ENCODE measurements around the gene FARP2. TPM values are rescaled to one million over a fixed set of nuclear protein-coding genes. Genes with fewer than 3 reads are reported as not detected.

Gene FARP2
- total and polyA plus RNA-seq, 2 of the 13 experiments (the other 11 are each of a cell fraction or from before 2014, with no cell fraction given): 28.0 to 45.4 TPM

DNA sequence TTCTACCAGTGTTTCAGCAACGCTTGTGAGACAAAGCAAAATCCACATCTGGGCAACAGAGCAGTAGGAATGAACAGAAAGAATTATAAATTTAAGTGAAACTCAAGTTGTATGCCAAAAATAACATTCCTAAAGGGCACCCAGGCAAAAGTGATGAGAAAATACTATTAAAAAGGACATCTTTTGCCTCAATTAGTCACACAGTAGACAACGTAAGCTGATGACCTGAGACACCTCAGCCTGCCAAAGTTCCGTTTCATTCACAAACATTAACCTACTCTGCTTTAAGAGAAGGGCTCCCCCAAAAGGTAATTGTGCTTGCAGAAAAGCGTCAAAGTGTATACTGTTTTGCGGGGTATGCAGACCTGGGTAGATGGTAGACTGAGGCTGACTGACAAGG, 47.8 kb upstream of the FARP2 start:
- H3K27me3 ChIP-seq (ENCODE audit: control insufficient read depth in 1 of 2, insufficient read depth in 2 of 2, low read length in 2 of 2): no peaks in the 10 kb centered on the region
- peaks cover 0 to 5% of the 10 kb centered on the region in 2 experiments; a peak in 4 of 5 replicates for H3K36me3 ChIP-seq (replicated peaks in 1 of 2; ENCODE audit: control insufficient read depth in 1 of 2, insufficient read depth in 2 of 2, low read length in 2 of 2)
- no peak for TF ChIP-seq NFE2L2 (IDR thresholded peaks at IDR 0.05; ENCODE audit: low read length)
- TF ChIP-seq RCOR2 (CRISPR knock-in tag; IDR thresholded peaks at IDR 0.05): no peak
- TF ChIP-seq ZNF337 (CRISPR knock-in tag; IDR thresholded peaks at IDR 0.05; ENCODE audit: borderline replicate concordance, low read depth): no peak
- TF ChIP-seq ZFAT (CRISPR knock-in tag; conservative IDR thresholded peaks at IDR 0.05): no peak
- TF ChIP-seq CBX5 (CRISPR knock-in tag; IDR thresholded peaks at IDR 0.05; ENCODE audit: borderline replicate concordance): no peak
- TF ChIP-seq ZNF678 (CRISPR knock-in tag; IDR thresholded peaks at IDR 0.05): no peak
- TF ChIP-seq, protein P1, sequence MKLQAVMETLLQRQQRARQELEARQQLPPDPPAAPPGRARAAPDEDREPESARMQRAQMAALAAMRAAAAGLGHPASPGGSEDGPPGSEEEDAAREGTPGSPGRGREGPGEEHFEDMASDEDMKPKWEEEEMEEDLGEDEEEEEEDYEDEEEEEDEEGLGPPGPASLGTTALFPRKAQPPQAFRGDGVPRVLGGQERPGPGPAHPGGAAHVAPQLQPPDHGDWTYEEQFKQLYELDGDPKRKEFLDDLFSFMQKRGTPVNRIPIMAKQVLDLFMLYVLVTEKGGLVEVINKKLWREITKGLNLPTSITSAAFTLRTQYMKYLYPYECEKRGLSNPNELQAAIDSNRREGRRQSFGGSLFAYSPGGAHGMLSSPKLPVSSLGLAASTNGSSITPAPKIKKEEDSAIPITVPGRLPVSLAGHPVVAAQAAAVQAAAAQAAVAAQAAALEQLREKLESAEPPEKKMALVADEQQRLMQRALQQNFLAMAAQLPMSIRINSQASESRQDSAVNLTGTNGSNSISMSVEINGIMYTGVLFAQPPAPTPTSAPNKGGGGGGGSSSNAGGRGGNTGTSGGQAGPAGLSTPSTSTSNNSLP (IDR thresholded peaks at IDR 0.05; ENCODE audit: low read depth, low read length): no peak
- no peak for TF ChIP-seq RAD21 (CRISPR knock-in tag; IDR thresholded peaks at IDR 0.05)
- no peak for TF ChIP-seq JUND (CRISPR knock-in tag; IDR thresholded peaks at IDR 0.05)
- TF ChIP-seq PHB2 (IDR thresholded peaks at IDR 0.05; ENCODE audit: partially characterized antibody): no peak
- TF ChIP-seq ZNF18 (CRISPR knock-in tag; IDR thresholded peaks at IDR 0.05; ENCODE audit: insufficient replicate concordance): no peak
- TF ChIP-seq KLF12 (CRISPR knock-in tag; IDR thresholded peaks at IDR 0.05; ENCODE audit: borderline replicate concordance): no peak
- TF ChIP-seq ZBTB1 (CRISPR knock-in tag; IDR thresholded peaks at IDR 0.05; ENCODE audit: borderline replicate concordance): no peak
- no peak for TF ChIP-seq U2AF1 (optimal IDR thresholded peaks at IDR 0.05; ENCODE audit: low read depth, low read length)
- no peak for TF ChIP-seq KLF13 (CRISPR knock-in tag; IDR thresholded peaks at IDR 0.05)
- no peak overlapping the region for H3K9ac ChIP-seq (ENCODE audit: insufficient read depth, low read depth, low read length)
- no TSS peak for BruUV-seq (replicated peaks)
- H4K20me1 ChIP-seq (ENCODE audit: insufficient read depth, low read length): peaks cover 50% of the 10 kb centered on the region
- POLR2A ChIA-PET: no interaction called here
- ATAC-seq: no peak
- CTCF ChIA-PET (ENCODE audit: low intra/inter-chr PET ratio, low total read pairs): no interaction called here
- in situ Hi-C loops (cut with HindIII; ENCODE audit: extremely low pct_ligation_motif_present, low pct_unique_long_range_greater_than_20kb) (no loop called here), intact Hi-C loops (cut with micrococcal nuclease; ENCODE audit: unreplicated experiment) (no loop called here)
- H2AFZ ChIP-seq (ENCODE audit: low read length): no peak overlapping the region
- H3K27ac ChIP-seq (ENCODE audit: extremely low read length, insufficient read depth, low read length): no peak overlapping the region
- peaks cover 87% of the 10 kb centered on the region for H3K4me1 ChIP-seq (ENCODE audit: insufficient read depth, low read length)
- DNase-seq (ENCODE audit: low spot score): no peak
- no peaks in the 10 kb centered on the region for H3K9me3 ChIP-seq (ENCODE audit: low read length)
- no peak overlapping the region for H3K4me3 ChIP-seq (replicated peaks in 1 of 3; ENCODE audit: insufficient read depth in 1 of 3, low read depth in 2 of 3, low read length in 3 of 3)
- WGBS (ENCODE audit: low lambda C conversion rate): 72% methylated on average over 5 of the region's 5 CpGs
- H3K79me2 ChIP-seq (ENCODE audit: insufficient read depth, low read length): peaks cover 100% of the 10 kb centered on the region
- H3K4me2 ChIP-seq (ENCODE audit: low read depth, low read length): no peak overlapping the region
- FAIRE-seq: no peak

All from HepG2 (cell line).